A673 (cell line): ENCODE measurements around the gene PSMB8. TPM values are rescaled to one million over a fixed set of nuclear protein-coding genes. Genes with fewer than 3 reads are reported as not detected.

Experiments used
- BruUV-seq: library from RNA; stranded (reverse); fragments of 400-500 nt; replicated peaks from 2 replicates; lab custom pipeline; 2021; lab: Mats Ljungman, UMichigan
- CTCF ChIA-PET: fragments of 300-600 bp; sonication (Branson Sonifier 250); formaldehyde crosslinking; loops from one replicate; lab custom pipeline; 2022; ENCODE audit warnings: antibody characterized with exemption; lab: Charles Lee
- POLR2A ChIA-PET: fragments of 300-600 bp; sonication (Branson Sonifier 250); formaldehyde crosslinking; loops from one replicate; lab custom pipeline; 2022; ENCODE audit warnings: antibody characterized with exemption; ENCODE audit not compliant: low non-redundant PET; lab: Charles Lee
- DNase-seq: peaks from one replicate; pipeline ENCODE4 v3.0.0-alpha.2; 2015; ENCODE audit warnings: low spot score
- H3K27ac ChIP-seq: fragments of 200-600 bp; sonication (generic); 2 replicates; pipeline ENCODE4 v1.5.1; 2016; ENCODE audit warnings: mixed run types, low read depth, mild to moderate bottlenecking, mixed read lengths, antibody characterized with exemption, low read length; ENCODE audit not compliant: poor library complexity, severe bottlenecking
- H3K27me3 ChIP-seq: fragments of 200-600 bp; sonication (generic); replicated peaks from 2 replicates; pipeline ENCODE4 v1.6.1; 2017; ENCODE audit warnings: mixed run types, low read depth, mild to moderate bottlenecking, mixed read lengths, antibody characterized with exemption, low read length; ENCODE audit not compliant: insufficient read depth, poor library complexity
- H3K36me3 ChIP-seq: fragments of 200-600 bp; sonication (generic); 2 replicates; pipeline ENCODE4 v1.6.1; 2016; ENCODE audit warnings: mixed run types, mild to moderate bottlenecking, mixed read lengths, antibody characterized with exemption, low read length; ENCODE audit not compliant: insufficient read depth, poor library complexity, severe bottlenecking
- H3K4me1 ChIP-seq: fragments of 200-600 bp; sonication (generic); 2 replicates; pipeline ENCODE4 v1.6.1; 2017; ENCODE audit warnings: mixed run types, mild to moderate bottlenecking, mixed read lengths, antibody characterized with exemption, low read length; ENCODE audit not compliant: insufficient read depth, poor library complexity, severe bottlenecking
- H3K4me3 ChIP-seq: fragments of 200-600 bp; sonication (generic); 2 replicates; pipeline ENCODE4 v1.5.1; 2016; ENCODE audit warnings: low read depth, mixed run types, mild to moderate bottlenecking, mixed read lengths, low read length; ENCODE audit not compliant: poor library complexity, severe bottlenecking
- H3K9me3 ChIP-seq: fragments of 200-600 bp; sonication (generic); 2 replicates; pipeline ENCODE4 v1.6.1; 2016; ENCODE audit warnings: mixed run types, low read depth, mild to moderate bottlenecking, mixed read lengths, antibody characterized with exemption, low read length; ENCODE audit not compliant: poor library complexity, severe bottlenecking
- CTCF ChIP-seq: fragments of 300-800, 200-600 bp; sonication (generic); conservative IDR thresholded peaks from 2 replicates; pipeline ENCODE4 v1.5.1; 2017; ENCODE audit warnings: low read depth, mild to moderate bottlenecking, antibody characterized with exemption, low read length, moderate library complexity, mixed read lengths
- EZH2 ChIP-seq: fragments of 200-600 bp; sonication (generic); IDR thresholded peaks from 2 replicates; pipeline ENCODE4 v1.6.1; 2017; ENCODE audit warnings: borderline replicate concordance, low read depth, mild to moderate bottlenecking, mixed read lengths, antibody characterized with exemption, low read length; ENCODE audit not compliant: poor library complexity, severe bottlenecking
- intact Hi-C: fragments of 100-400 bp; cut with micrococcal nuclease; formaldehyde crosslinking; loops from one replicate; pipeline ENCODE4 v1.10.0; 2022; ENCODE audit not compliant: unreplicated experiment
- total RNA-seq: library from RNA; stranded (reverse); gene quantifications from 2 replicates; pipeline ENCODE4 v1.2.3, GENCODE V29; 2021

Gene PSMB8
- total RNA-seq, 1 experiment from 2014 or later: 20.2 TPM

- DNase-seq: no peak
- no peak for TF ChIP-seq CTCF
- no peak for TF ChIP-seq EZH2
- no peaks in the 10 kb centered on the region for H3K9me3 ChIP-seq
- intact Hi-C loops: no loop called here
- peak overlapping the region; percentile 71 for H3K4me3 ChIP-seq
- BruUV-seq: no TSS peak
- peaks cover 3% of the 10 kb centered on the region for H3K36me3 ChIP-seq
- ChIA-PET POLR2A (no interaction called here), CTCF (no interaction called here)
- peak overlapping the region; percentile 69 for H3K27ac ChIP-seq
- no peaks in the 10 kb centered on the region for H3K4me1 ChIP-seq
- H3K27me3 ChIP-seq: no peaks in the 10 kb centered on the region
Observed at GRCh38 chr6:32843331-32843978, 392 bp downstream of the PSMB8 start.

GRCh38 chr6:32842690-32843089 lies 1.2 kb downstream of the PSMB8 start:
- H3K36me3 ChIP-seq: peaks cover 3% of the 10 kb centered on the region
- CTCF ChIA-PET: no interaction called here
- no peaks in the 10 kb centered on the region for H3K9me3 ChIP-seq
- POLR2A ChIA-PET: no interaction called here
- H3K4me3 ChIP-seq: no peak overlapping the region
- intact Hi-C loops: no loop called here
- H3K27me3 ChIP-seq: no peaks in the 10 kb centered on the region
- TF ChIP-seq CTCF: no peak
- TF ChIP-seq EZH2: no peak
- H3K4me1 ChIP-seq: peaks cover 1% of the 10 kb centered on the region
- no peak for DNase-seq
- no TSS peak for BruUV-seq
- no peak overlapping the region for H3K27ac ChIP-seq

GRCh38 chr6:32842021-32842650 lies 1.7 kb downstream of the PSMB8 start:
- no peak overlapping the region for H3K27ac ChIP-seq
- H3K4me1 ChIP-seq: peaks cover 7% of the 10 kb centered on the region
- intact Hi-C loops: no loop called here
- ChIA-PET POLR2A (no interaction called here), CTCF (no interaction called here)
- no peak for DNase-seq
- no peak for TF ChIP-seq CTCF
- no peak for TF ChIP-seq EZH2
- no peaks in the 10 kb centered on the region for H3K9me3 ChIP-seq
- H3K4me3 ChIP-seq: no peak overlapping the region
- H3K36me3 ChIP-seq: peaks cover 3% of the 10 kb centered on the region
- H3K27me3 ChIP-seq: no peaks in the 10 kb centered on the region
- no TSS peak for BruUV-seq
